ENCODE data around the gene ANKRD60.

ANKRD60 gene

GRCh38 chr20:58171796-58172425 is 56.5 kb downstream of the ANKRD60 start:
- H3K9me3 ChIP-seq (ENCODE audit: control insufficient read depth, low read length) = no peaks in the 10 kb centered on the region
- H3K14ac ChIP-seq (ENCODE audit: low read length in 2 of 2) = no peak overlapping the region
- no peak overlapping the region for H4K91ac ChIP-seq (ENCODE audit: low read length)
- H3K36me3 ChIP-seq (ENCODE audit: control insufficient read depth in 1 of 2, insufficient read depth in 2 of 2, low read depth in 1 of 2, low read length in 2 of 2) = no peaks in the 10 kb centered on the region
- no peak overlapping the region for H2AFZ ChIP-seq (ENCODE audit: low read depth, low read length)
- no peak overlapping the region for H2BK120ac ChIP-seq (ENCODE audit: low read depth, low read length)
- no peak overlapping the region for H2BK12ac ChIP-seq (ENCODE audit: low read length in 2 of 2)
- WGBS = 79% methylated on average over 8 of the region's 8 CpGs
- H2BK15ac ChIP-seq (ENCODE audit: low read depth, poor library complexity, severe bottlenecking) = no peak overlapping the region
- no peak overlapping the region for H3K4ac ChIP-seq (ENCODE audit: low read depth in 1 of 2, low read length in 2 of 2)
- DNase-seq = no peak
- H2AK5ac ChIP-seq (ENCODE audit: low read length, severe bottlenecking) = no peak overlapping the region
- no peak overlapping the region for H2BK5ac ChIP-seq (ENCODE audit: low read depth, low read length, poor library complexity, severe bottlenecking)
- H3K27me3 ChIP-seq (ENCODE audit: control insufficient read depth in 1 of 2, insufficient read depth in 1 of 2, low read length in 2 of 2) = peaks cover 0 to 10% of the 10 kb centered on the region in 2 experiments
- no peak overlapping the region for H3K23ac ChIP-seq (ENCODE audit: low read length in 2 of 2)
- H3K9ac ChIP-seq (ENCODE audit: low read length) = no peak overlapping the region
- H3K4me2 ChIP-seq (ENCODE audit: low read length, poor library complexity, severe bottlenecking) = no peak overlapping the region
- no peak overlapping the region for H3K4me3 ChIP-seq (ENCODE audit: insufficient read depth in 1 of 2, low read depth in 1 of 2, low read length in 2 of 2)
- no peak overlapping the region for H3K27ac ChIP-seq (ENCODE audit: low read length, poor library complexity, severe bottlenecking)
- H3K79me1 ChIP-seq (replicated peaks; ENCODE audit: low read length, poor library complexity, severe bottlenecking) = no peaks in the 10 kb centered on the region
- H4K8ac ChIP-seq (ENCODE audit: low read length) = no peak overlapping the region
- H3K18ac ChIP-seq (ENCODE audit: low read depth in 1 of 2, low read length in 2 of 2) = no peak overlapping the region
- H3K4me1 ChIP-seq (ENCODE audit: control insufficient read depth, insufficient read depth, low read depth, low read length) = no peaks in the 10 kb centered on the region

GRCh38 chr20:58169450-58169849 is 59.0 kb downstream of the ANKRD60 start:
- no peak overlapping the region for H3K4me3 ChIP-seq (ENCODE audit: insufficient read depth in 1 of 2, low read depth in 1 of 2, low read length in 2 of 2)
- WGBS = 72% methylated on average over 4 of the region's 4 CpGs
- no peak overlapping the region for H3K18ac ChIP-seq (ENCODE audit: low read depth in 1 of 2, low read length in 2 of 2)

DNA sequence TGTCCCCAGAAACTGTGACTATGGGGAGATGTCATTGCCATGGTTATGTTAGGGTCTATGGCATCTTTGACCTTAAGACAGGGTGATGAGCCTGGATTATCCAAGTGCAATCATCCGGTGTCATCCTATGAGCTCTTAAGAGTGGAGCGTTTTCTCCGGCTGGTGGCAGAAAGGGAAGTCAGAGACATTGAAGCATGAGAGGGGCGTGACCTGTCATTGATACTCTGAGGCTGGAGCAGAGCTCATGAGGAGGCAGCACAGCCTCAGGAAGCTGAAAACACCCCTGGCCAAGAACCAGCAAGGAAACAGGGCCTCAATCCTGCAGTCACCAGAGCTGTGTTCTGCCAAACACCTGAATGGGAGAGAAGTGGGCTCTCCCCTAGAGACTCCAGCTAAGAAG is 59.6 kb downstream of the ANKRD60 start:
- no peaks in the 10 kb centered on the region for H3K4me1 ChIP-seq (ENCODE audit: control insufficient read depth, insufficient read depth, low read depth, low read length)
- no peak overlapping the region for H3K18ac ChIP-seq (ENCODE audit: low read depth in 1 of 2, low read length in 2 of 2)
- WGBS = 81% methylated on average over 4 of the region's 4 CpGs
- no peak overlapping the region for H2BK12ac ChIP-seq (ENCODE audit: low read length in 2 of 2)
- H2BK120ac ChIP-seq (ENCODE audit: low read depth, low read length) = no peak overlapping the region
- H3K23ac ChIP-seq (ENCODE audit: low read length in 2 of 2) = no peak overlapping the region
- DNase-seq = no peak
- H4K91ac ChIP-seq (ENCODE audit: low read length) = no peak overlapping the region
- H4K8ac ChIP-seq (ENCODE audit: low read length) = no peak overlapping the region
- H3K4ac ChIP-seq (ENCODE audit: low read depth in 1 of 2, low read length in 2 of 2) = no peak overlapping the region
- H3K27ac ChIP-seq (ENCODE audit: low read length, poor library complexity, severe bottlenecking) = no peak overlapping the region
- no peak overlapping the region for H3K14ac ChIP-seq (ENCODE audit: low read length in 2 of 2)
- no peaks in the 10 kb centered on the region for H3K79me1 ChIP-seq (replicated peaks; ENCODE audit: low read length, poor library complexity, severe bottlenecking)
- no peak overlapping the region for H2AFZ ChIP-seq (ENCODE audit: low read depth, low read length)
- no peaks in the 10 kb centered on the region for H3K27me3 ChIP-seq (ENCODE audit: control insufficient read depth in 1 of 2, insufficient read depth in 1 of 2, low read length in 2 of 2)
- no peaks in the 10 kb centered on the region for H3K9me3 ChIP-seq (ENCODE audit: control insufficient read depth, low read length)
- H3K36me3 ChIP-seq (ENCODE audit: control insufficient read depth in 1 of 2, insufficient read depth in 2 of 2, low read depth in 1 of 2, low read length in 2 of 2) = no peaks in the 10 kb centered on the region
- no peak overlapping the region for H2BK15ac ChIP-seq (ENCODE audit: low read depth, poor library complexity, severe bottlenecking)
- H2AK5ac ChIP-seq (ENCODE audit: low read length, severe bottlenecking) = no peak overlapping the region
- no peak overlapping the region for H2BK5ac ChIP-seq (ENCODE audit: low read depth, low read length, poor library complexity, severe bottlenecking)
- no peak overlapping the region for H3K4me3 ChIP-seq (ENCODE audit: insufficient read depth in 1 of 2, low read depth in 1 of 2, low read length in 2 of 2)
- H3K9ac ChIP-seq (ENCODE audit: low read length) = no peak overlapping the region
- H3K4me2 ChIP-seq (ENCODE audit: low read length, poor library complexity, severe bottlenecking) = no peak overlapping the region

More at GRCh38 chr20:58169450-58169849, 59.0 kb downstream of the ANKRD60 start:
- H3K23ac ChIP-seq (ENCODE audit: low read length in 2 of 2) = no peak overlapping the region
- no peak overlapping the region for H2BK15ac ChIP-seq (ENCODE audit: low read depth, poor library complexity, severe bottlenecking)
- H3K27me3 ChIP-seq (ENCODE audit: control insufficient read depth in 1 of 2, insufficient read depth in 1 of 2, low read length in 2 of 2) = no peaks in the 10 kb centered on the region
- DNase-seq = no peak
- no peak overlapping the region for H3K14ac ChIP-seq (ENCODE audit: low read length in 2 of 2)
- H3K4me2 ChIP-seq (ENCODE audit: low read length, poor library complexity, severe bottlenecking) = no peak overlapping the region
- H2AFZ ChIP-seq (ENCODE audit: low read depth, low read length) = no peak overlapping the region
- H3K36me3 ChIP-seq (ENCODE audit: control insufficient read depth in 1 of 2, insufficient read depth in 2 of 2, low read depth in 1 of 2, low read length in 2 of 2) = no peaks in the 10 kb centered on the region
- no peak overlapping the region for H2BK120ac ChIP-seq (ENCODE audit: low read depth, low read length)
- no peak overlapping the region for H4K8ac ChIP-seq (ENCODE audit: low read length)
- H3K4me1 ChIP-seq (ENCODE audit: control insufficient read depth, insufficient read depth, low read depth, low read length) = no peaks in the 10 kb centered on the region
- no peak overlapping the region for H3K27ac ChIP-seq (ENCODE audit: low read length, poor library complexity, severe bottlenecking)
- H2AK5ac ChIP-seq (ENCODE audit: low read length, severe bottlenecking) = no peak overlapping the region
- no peak overlapping the region for H2BK5ac ChIP-seq (ENCODE audit: low read depth, low read length, poor library complexity, severe bottlenecking)
- no peak overlapping the region for H3K4ac ChIP-seq (ENCODE audit: low read depth in 1 of 2, low read length in 2 of 2)
- H2BK12ac ChIP-seq (ENCODE audit: low read length in 2 of 2) = no peak overlapping the region
- H3K9ac ChIP-seq (ENCODE audit: low read length) = no peak overlapping the region
- H3K9me3 ChIP-seq (ENCODE audit: control insufficient read depth, low read length) = no peaks in the 10 kb centered on the region
- no peak overlapping the region for H4K91ac ChIP-seq (ENCODE audit: low read length)
- H3K79me1 ChIP-seq (replicated peaks; ENCODE audit: low read length, poor library complexity, severe bottlenecking) = no peaks in the 10 kb centered on the region

DNA sequence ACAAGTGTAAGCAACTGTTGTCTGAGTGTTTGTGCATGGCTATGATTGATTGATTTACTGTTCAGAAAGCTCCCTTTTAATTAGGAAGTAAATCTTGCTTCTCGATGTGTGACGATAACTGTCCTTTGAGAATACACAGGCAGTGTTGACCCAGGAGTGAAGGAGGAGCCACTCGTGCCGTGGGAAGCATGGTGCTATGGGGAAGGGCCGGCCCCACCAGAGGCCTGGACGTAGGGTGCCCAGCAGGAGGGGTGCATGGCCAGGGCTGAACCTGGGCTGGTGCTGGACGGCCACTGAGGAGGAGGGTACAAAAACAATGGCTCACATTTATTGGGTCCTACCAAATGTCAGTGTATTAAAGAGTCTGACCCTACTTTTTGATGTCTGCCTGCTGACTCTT is 60.7 kb downstream of the ANKRD60 start:
- H4K8ac ChIP-seq (ENCODE audit: low read length) = no peak overlapping the region
- no peaks in the 10 kb centered on the region for H3K4me1 ChIP-seq (ENCODE audit: control insufficient read depth, insufficient read depth, low read depth, low read length)
- no peak overlapping the region for H4K91ac ChIP-seq (ENCODE audit: low read length)
- no peak overlapping the region for H2AFZ ChIP-seq (ENCODE audit: low read depth, low read length)
- no peak overlapping the region for H3K9ac ChIP-seq (ENCODE audit: low read length)
- no peak overlapping the region for H3K18ac ChIP-seq (ENCODE audit: low read depth in 1 of 2, low read length in 2 of 2)
- DNase-seq = no peak
- H3K36me3 ChIP-seq (ENCODE audit: control insufficient read depth in 1 of 2, insufficient read depth in 2 of 2, low read depth in 1 of 2, low read length in 2 of 2) = no peaks in the 10 kb centered on the region
- H3K79me1 ChIP-seq (replicated peaks; ENCODE audit: low read length, poor library complexity, severe bottlenecking) = no peaks in the 10 kb centered on the region
- no peak overlapping the region for H3K4ac ChIP-seq (ENCODE audit: low read depth in 1 of 2, low read length in 2 of 2)
- no peak overlapping the region for H3K27ac ChIP-seq (ENCODE audit: low read length, poor library complexity, severe bottlenecking)
- 79% methylated on average over 7 of the region's 7 CpGs for WGBS
- H2BK12ac ChIP-seq (ENCODE audit: low read length in 2 of 2) = no peak overlapping the region
- no peak overlapping the region for H2BK5ac ChIP-seq (ENCODE audit: low read depth, low read length, poor library complexity, severe bottlenecking)
- H2BK15ac ChIP-seq (ENCODE audit: low read depth, poor library complexity, severe bottlenecking) = no peak overlapping the region
- H2AK5ac ChIP-seq (ENCODE audit: low read length, severe bottlenecking) = no peak overlapping the region
- no peaks in the 10 kb centered on the region for H3K27me3 ChIP-seq (ENCODE audit: control insufficient read depth in 1 of 2, insufficient read depth in 1 of 2, low read length in 2 of 2)
- H3K4me3 ChIP-seq (ENCODE audit: insufficient read depth in 1 of 2, low read depth in 1 of 2, low read length in 2 of 2) = no peak overlapping the region
- no peak overlapping the region for H2BK120ac ChIP-seq (ENCODE audit: low read depth, low read length)
- H3K9me3 ChIP-seq (ENCODE audit: control insufficient read depth, low read length) = no peaks in the 10 kb centered on the region
- H3K23ac ChIP-seq (ENCODE audit: low read length in 2 of 2) = no peak overlapping the region
- H3K14ac ChIP-seq (ENCODE audit: low read length in 2 of 2) = no peak overlapping the region
- no peak overlapping the region for H3K4me2 ChIP-seq (ENCODE audit: low read length, poor library complexity, severe bottlenecking)
